Stimulated activated effector memory CD8-positive, alpha-beta T cell treated with anti-CD3 and anti-CD28 coated beads, Interleukin-12 subunit alpha, Interleukin-12 subunit beta, amount 100 ng/mL, for 72 hours (primary cell): Measurements from ENCODE around the gene LRRC8D.

Experiments
- ATAC-seq: fragments of 150-1000 bp; cut with Tn5 transposase; 2 replicates; pipeline ENCODE4 v1.10.0; 2021
- DNase-seq, 2 donors: peaks; one replicate each; pipeline ENCODE4 v3.0.0; 2021 to 2022; ENCODE audit warnings: low spot score in 2 of 2
- H3K27ac Mint-ChIP-seq: one replicate; pipeline ENCODE4 v1.8.0; 2022; ENCODE audit warnings: mild to moderate bottlenecking, mixed read lengths
- H3K36me3 Mint-ChIP-seq: one replicate; pipeline ENCODE4 v1.8.0; 2022; ENCODE audit warnings: mild to moderate bottlenecking, mixed read lengths
- H3K4me1 Mint-ChIP-seq: one replicate; pipeline ENCODE4 v1.8.0; 2022; ENCODE audit warnings: mixed read lengths
- H3K4me3 Mint-ChIP-seq: one replicate; pipeline ENCODE4 v1.8.0; 2022; ENCODE audit warnings: mild to moderate bottlenecking, mixed read lengths
- H3K9me3 Mint-ChIP-seq: one replicate; pipeline ENCODE4 v1.8.0; 2022; ENCODE audit warnings: mixed read lengths

The LRRC8D gene

DNA sequence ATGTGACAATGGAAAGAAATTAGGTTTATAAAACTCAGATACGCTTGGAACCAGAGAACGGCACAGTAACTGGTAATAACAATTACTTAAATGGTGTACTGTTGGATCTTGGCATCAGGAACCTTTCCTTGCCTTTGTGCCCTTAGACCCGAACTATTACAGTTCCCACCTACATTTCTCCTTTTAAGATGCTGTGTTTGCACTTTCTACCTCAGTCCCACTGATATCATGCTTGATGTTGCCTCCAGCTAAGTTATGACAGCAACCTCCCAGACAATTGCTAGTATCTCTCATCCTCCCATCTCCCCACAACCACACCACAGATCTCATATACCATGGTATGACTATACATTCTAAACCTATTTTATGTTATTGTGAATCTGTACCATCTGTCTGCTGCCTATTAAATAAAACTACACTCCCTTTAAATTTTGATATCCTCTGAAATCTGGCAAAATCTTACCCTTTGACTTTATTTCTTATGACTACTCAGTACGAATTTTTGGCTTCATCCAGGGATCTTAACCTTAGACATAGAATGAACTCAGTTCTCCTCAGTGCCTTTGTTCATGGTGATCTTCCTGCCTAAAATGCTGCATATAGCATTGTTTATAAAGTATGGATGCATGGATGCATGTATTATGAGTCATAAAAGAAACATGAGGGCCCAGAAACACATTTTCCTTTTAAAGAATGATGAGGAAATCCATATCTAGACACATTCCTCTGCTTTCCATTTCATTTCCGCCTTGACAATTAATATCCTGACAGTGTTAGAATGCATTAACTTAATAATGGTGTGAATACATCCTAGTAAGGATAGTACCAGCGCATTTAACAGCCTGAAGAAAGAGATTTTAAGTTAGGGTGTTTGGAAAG is 64.1 kb downstream of the LRRC8D start:
- Mint-ChIP-seq H3K4me1 (peaks cover 21% of the 10 kb centered on the region), H3K4me3 (no peak overlapping the region), H3K27ac (no peak overlapping the region), H3K36me3 (no peaks in the 10 kb centered on the region), H3K9me3 (peaks cover 3% of the 10 kb centered on the region)
- ATAC-seq (peak; percentile 71), DNase-seq (no peak)

DNA sequence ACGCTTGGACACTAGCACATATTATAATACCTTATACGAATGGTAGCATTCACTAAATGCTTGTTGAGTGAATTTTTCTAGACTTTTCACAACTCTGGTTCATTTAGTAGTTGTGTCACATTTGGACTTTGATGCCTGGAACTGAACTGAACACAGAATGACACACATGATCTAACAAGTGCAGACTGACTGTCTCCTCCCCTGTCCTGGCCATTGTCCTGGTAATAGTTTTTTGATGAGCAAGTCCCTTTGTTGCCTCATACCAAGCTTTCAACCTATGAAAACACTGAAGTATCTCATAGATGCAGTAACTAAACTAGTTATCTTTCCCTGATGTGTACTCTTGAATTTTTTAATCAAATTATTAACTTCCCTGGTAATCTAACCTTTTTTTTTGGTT is 66.4 kb downstream of the LRRC8D start:
- Mint-ChIP-seq H3K4me3 (no peak overlapping the region), H3K36me3 (no peaks in the 10 kb centered on the region), H3K27ac (no peak overlapping the region), H3K9me3 (no peaks in the 10 kb centered on the region), H3K4me1 (peaks cover 26% of the 10 kb centered on the region)
- ATAC-seq (no peak), DNase-seq (no peak)

GRCh38 chr1:89887713-89888112 is 66.9 kb downstream of the LRRC8D start:
- no peak for DNase-seq
- Mint-ChIP-seq H3K27ac (no peak overlapping the region), H3K36me3 (no peaks in the 10 kb centered on the region), H3K4me1 (peaks cover 23% of the 10 kb centered on the region), H3K4me3 (no peak overlapping the region), H3K9me3 (no peaks in the 10 kb centered on the region)
- ATAC-seq = no peak

GRCh38 chr1:89888480-89889322 is 67.9 kb downstream of the LRRC8D start:
- H3K9me3 Mint-ChIP-seq = no peaks in the 10 kb centered on the region
- no peak overlapping the region for H3K4me3 Mint-ChIP-seq
- H3K27ac Mint-ChIP-seq = no peak overlapping the region
- no peaks in the 10 kb centered on the region for H3K36me3 Mint-ChIP-seq
- DNase-seq (no peak), ATAC-seq (no peak)
- peaks cover 18% of the 10 kb centered on the region for H3K4me1 Mint-ChIP-seq

DNA sequence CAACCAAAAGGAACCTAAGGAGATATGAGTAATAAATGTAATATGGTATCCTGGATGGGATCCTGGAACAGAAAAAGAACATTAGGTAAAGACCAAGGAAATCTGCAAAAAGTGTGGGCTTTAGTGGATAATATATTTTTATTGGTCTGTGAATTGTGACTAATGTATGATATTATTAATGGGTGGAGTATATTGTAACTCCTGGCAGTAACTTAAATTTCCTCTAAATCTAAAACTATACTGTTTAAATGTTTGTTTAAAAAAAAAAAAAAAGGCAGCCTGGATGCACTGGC is 68.4 kb downstream of the LRRC8D start:
- ATAC-seq (no peak), DNase-seq (no peak)
- Mint-ChIP-seq H3K27ac (no peak overlapping the region), H3K4me1 (peaks cover 18% of the 10 kb centered on the region), H3K9me3 (no peaks in the 10 kb centered on the region), H3K4me3 (no peak overlapping the region), H3K36me3 (no peaks in the 10 kb centered on the region)

DNA sequence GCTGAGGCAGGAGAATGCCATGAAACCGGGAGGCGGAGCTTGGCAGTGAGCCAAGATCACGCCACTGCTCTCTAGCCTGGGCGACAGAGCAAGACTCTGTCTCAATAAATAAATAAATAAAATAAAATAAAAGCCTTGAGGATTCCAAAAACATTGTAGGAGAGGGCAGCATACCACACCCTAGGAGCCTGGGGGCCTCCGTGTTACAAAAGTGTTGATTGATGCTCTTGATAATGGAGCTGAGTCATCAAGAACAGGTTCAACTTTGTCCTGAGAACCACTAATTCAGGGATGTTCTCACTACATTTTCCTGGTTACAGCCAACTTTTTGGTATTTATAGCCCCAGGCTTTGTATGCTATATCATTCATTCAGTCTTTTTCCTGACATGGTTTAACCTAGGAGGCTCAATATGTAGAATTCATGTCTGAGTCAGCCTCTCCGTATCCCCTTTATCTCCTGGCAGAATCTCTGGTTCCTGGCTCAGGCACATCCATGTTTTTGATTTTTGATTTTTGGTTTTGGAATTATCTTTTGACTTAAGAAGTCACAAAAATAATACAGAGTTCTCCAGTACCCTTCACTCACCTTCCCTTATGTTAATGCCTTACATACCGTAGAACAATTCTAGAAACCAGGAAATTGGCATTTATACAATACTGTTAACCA is 69.4 kb downstream of the LRRC8D start:
- no peak for DNase-seq
- Mint-ChIP-seq H3K9me3 (no peaks in the 10 kb centered on the region), H3K27ac (no peak overlapping the region)

GRCh38 chr1:89892816-89893215 is 72.0 kb downstream of the LRRC8D start:
- H3K27ac Mint-ChIP-seq = no peak overlapping the region
- H3K9me3 Mint-ChIP-seq = no peaks in the 10 kb centered on the region
- H3K36me3 Mint-ChIP-seq = no peaks in the 10 kb centered on the region
- H3K4me1 Mint-ChIP-seq = peaks cover 23% of the 10 kb centered on the region
- ATAC-seq (no peak), DNase-seq (no peak)
- no peak overlapping the region for H3K4me3 Mint-ChIP-seq

More for the DNA sequence above, 69.4 kb downstream of the LRRC8D start:
- ATAC-seq = no peak
- Mint-ChIP-seq H3K4me3 (no peak overlapping the region), H3K4me1 (peaks cover 18% of the 10 kb centered on the region), H3K36me3 (no peaks in the 10 kb centered on the region)

DNA sequence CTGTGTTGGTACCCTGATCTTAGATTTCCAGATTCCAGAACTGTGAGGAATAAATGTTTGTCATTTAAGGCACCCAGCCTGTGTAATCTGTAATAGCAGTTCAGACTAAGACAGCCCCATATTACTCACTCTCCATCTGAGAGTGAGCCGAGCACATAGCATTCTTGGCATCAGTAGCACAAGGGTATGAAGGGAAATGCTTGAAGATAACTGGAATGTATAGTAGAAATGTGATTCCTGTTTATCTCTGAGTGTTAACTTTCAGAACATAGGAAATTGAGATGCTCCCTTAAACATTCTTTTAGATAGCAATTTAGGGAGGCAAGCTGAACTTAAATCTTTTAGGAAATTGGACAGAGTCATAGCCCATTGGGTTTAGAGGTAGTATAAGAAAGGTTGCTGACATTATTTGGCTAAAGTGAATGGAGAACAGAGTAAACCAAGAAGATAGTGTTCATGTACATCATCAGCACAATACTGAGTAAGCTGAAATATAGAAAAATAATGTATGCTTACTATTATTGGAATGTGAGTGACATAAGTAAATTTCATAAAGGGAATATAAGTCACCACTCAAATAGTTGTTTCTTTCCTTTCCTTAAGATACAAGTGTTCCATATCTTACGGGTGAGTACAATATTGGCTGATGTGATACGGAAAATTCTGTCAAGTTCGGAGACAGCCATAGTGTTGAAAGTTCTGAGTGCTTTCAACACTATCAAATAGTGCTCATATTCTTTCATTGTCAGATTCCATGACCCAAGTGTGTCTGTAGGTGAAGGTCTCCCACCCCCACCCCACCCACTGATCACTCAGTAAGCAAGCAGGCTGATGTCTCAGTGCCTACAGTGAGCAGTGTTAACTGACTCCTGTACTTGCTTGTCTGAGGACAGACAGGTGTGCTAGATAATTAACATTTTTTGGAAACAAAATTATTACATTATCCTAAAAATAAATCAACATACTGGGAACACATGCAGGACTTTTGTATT is 73.7 kb downstream of the LRRC8D start:
- no peaks in the 10 kb centered on the region for H3K9me3 Mint-ChIP-seq
- H3K36me3 Mint-ChIP-seq = no peaks in the 10 kb centered on the region
- no peak for ATAC-seq
- no peak overlapping the region for H3K4me3 Mint-ChIP-seq
- peaks cover 18% of the 10 kb centered on the region for H3K4me1 Mint-ChIP-seq
- no peak for DNase-seq
- H3K27ac Mint-ChIP-seq = no peak overlapping the region

DNA sequence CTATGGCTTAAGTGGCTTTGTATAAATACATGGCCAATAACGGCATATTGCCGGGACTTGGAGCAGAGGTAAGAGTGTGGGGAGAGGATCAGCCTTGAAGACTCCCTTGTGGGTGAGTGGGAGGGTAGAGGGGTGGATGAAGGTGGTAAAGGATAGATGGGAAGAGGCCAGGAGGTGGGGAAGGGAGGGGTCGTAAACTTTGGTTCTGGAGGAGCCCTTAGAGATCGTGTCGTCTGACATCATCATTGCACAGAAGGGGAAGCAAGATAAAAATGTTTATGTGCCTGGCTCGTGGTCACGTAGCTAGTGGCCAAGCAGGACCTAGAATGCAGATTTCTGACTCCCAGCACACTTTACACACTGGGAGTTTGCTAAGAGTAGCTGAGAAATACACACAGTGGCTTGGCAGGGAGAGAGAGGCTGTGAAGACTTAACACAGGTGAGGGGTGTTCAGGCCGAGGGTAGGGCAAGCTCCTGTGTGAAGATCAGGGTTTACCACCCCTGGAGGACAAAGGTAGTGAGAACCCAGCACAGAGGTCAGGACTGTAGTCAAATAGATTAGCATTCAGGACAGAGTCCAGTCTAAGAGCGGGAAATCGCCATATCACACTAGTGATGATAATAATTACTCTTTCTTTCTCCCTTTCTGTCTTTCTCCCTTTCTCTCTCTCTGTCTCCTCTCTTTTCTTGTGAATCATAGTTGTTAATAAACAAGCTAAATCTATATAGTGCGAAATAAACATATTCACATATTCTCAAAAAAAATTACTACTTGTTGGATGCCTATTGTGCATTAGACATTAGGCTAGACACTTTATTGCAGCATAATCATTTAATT is 75.5 kb downstream of the LRRC8D start:
- H3K36me3 Mint-ChIP-seq = no peaks in the 10 kb centered on the region
- DNase-seq (no peak), ATAC-seq (no peak)
- no peak overlapping the region for H3K4me3 Mint-ChIP-seq
- H3K27ac Mint-ChIP-seq = peak overlapping the region; percentile 71
- H3K9me3 Mint-ChIP-seq = no peaks in the 10 kb centered on the region
- peaks cover 12% of the 10 kb centered on the region for H3K4me1 Mint-ChIP-seq

DNA sequence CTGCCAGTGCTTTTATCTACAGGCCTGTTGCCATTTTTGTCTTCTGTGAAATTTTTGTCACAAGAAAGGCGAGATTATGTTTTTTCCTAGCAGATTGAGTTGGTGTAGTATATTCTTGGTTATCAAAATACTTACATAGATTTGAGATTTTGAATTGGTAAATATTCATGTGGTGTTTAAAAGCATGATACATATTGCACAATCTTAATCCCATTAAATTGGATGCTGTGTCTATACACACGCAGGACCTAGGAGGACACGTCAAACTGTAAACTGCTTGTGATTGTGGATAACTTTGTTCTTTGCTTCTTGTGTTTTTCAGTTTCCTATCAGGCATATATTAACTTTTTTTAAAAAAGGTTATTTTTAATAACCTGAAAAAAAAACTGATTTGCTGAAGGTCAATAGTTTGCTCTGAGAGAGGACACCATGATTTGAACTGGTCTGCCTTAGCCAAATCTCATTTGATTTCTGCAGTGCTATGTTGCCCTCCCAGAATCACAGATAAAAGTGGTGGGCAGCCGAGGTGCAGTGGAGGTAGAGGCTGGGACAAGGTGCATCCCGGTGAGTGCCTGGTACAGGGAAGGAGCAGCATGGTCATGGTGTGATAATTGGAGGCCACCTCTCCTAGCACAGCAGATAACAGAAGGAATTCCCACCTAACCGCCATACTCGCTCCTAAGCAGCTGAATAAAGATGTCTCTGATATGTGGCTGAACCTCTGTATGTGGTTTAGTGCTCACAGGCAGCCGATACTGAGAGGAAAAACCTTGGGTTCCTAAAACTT is 76.7 kb downstream of the LRRC8D start:
- H3K9me3 Mint-ChIP-seq = no peaks in the 10 kb centered on the region
- ATAC-seq (no peak), DNase-seq (no peak)
- H3K4me1 Mint-ChIP-seq = peaks cover 6% of the 10 kb centered on the region
- H3K27ac Mint-ChIP-seq = no peak overlapping the region
- no peak overlapping the region for H3K4me3 Mint-ChIP-seq
- H3K36me3 Mint-ChIP-seq = peaks cover 4% of the 10 kb centered on the region

DNA sequence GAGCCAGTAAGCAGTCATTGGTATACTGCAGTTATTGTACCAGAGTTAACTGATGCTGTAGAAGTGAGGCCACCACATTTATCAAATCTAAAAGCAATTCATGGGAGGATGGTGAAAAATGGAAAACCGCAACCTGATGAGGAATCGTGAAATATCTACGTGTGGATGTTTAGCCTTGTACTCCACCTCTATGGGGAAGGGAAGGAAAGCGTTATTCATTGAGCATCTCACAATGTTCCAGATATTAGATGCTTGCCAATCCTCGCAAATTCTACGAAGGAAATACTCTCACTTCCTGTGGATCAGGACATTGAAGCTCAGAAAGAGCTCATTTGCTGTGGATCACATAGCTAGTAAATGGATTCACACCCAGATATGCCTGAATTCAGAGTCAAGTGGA is 77.3 kb downstream of the LRRC8D start:
- Mint-ChIP-seq H3K36me3 (peaks cover 6% of the 10 kb centered on the region), H3K4me3 (no peak overlapping the region), H3K4me1 (peaks cover 6% of the 10 kb centered on the region), H3K27ac (no peak overlapping the region), H3K9me3 (no peaks in the 10 kb centered on the region)
- DNase-seq (no peak), ATAC-seq (no peak)

DNA sequence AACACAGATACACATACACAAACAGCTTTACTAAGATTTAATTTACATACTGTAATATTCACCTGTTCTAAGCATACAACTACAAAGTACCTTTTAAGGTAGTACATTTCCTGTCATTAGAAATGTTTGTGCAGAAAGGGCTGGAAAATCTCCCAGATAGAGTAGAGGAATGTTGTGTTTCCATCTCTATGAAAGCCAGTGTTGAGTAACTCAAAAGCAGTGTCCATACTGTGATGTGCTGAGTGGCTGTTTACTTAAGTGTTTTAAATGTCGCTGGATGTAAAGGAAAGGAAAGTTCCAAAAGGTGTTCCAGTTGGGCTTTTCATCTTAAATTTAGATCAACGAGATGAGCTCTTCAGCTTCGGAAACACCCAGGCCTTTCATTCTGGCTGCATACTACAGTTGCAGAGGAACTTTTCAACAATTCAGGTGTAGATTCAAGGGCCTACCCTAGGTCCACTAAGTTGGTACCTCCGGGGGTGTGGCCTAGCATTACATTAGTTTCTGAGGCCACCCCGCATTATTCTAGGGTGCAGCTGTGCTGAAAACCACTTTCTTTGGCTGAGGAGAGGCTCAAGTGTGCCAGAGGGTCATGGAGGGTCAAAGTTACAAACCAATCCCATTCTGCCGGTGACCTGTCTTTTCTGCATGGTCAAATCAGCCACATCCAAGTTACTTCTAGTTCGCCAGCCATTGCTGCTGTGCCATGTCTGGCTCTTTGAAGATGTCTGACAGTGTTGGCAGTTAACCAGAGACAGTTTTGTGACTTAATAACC is 78.1 kb downstream of the LRRC8D start:
- peaks cover 6% of the 10 kb centered on the region for H3K36me3 Mint-ChIP-seq
- no peak overlapping the region for H3K27ac Mint-ChIP-seq
- H3K9me3 Mint-ChIP-seq = no peaks in the 10 kb centered on the region
- no peak for DNase-seq
- H3K4me3 Mint-ChIP-seq = no peak overlapping the region
- peaks cover 6% of the 10 kb centered on the region for H3K4me1 Mint-ChIP-seq
- ATAC-seq = no peak

- no peak overlapping the region for H3K4me3 Mint-ChIP-seq
- H3K27ac Mint-ChIP-seq = no peak overlapping the region
These were observed 79.5 kb downstream of the LRRC8D start for GRCh38 chr1:89900323-89900722.

More at GRCh38 chr1:89900323-89900722, 79.5 kb downstream of the LRRC8D start:
- no peak for DNase-seq
- Mint-ChIP-seq H3K4me1 (peaks cover 6% of the 10 kb centered on the region), H3K9me3 (no peaks in the 10 kb centered on the region), H3K36me3 (peaks cover 6% of the 10 kb centered on the region)
- ATAC-seq = no peak
